AG08395 (cell line): ENCODE measurements around the gene BTBD16.

Experiments
- DNase-seq: peaks from one replicate; pipeline ENCODE4 v3.0.0; 2012; ENCODE audit warnings: mixed read lengths, low spot score

The BTBD16 gene

DNA sequence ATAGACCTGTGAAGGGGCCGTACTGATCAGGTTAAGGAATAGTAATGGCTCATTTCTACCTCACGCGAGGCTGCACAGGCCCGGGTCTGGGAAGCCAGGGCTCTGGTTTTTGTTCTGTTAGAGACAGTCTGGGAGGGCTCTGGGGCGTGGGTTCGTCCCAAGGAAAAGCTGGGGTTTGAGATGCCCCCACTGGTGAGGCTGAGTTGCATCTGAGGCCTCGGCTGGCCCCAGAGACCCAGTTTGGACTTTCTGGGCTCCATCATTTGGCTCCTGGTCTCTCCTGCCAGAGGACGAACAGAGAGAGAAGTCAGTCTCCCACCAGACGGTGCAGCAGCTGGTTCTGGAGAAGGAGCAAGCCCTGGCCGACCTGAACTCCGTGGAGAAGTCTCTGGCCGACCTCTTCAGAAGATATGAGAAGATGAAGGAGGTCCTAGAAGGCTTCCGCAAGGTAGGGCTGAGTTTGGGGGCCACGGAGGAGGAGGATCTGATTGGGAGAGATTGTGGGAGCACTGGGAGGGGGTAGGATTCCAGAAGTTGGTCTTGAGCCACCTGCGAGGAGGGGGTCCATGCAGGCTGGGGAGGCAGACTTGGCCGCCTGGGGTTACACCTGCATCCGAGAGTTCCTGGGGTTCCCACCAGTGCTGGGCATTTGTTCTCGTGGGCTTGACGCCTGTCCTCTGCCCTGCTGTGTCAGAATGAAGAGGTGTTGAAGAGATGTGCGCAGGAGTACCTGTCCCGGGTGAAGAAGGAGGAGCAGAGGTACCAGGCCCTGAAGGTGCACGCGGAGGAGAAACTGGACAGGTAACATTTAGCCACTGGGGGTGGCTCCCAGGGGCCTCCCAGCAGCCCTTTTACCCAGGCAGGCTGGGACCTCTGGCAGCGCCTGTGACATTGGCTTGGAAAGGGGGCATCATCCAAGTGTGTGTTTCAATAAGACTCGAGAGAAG lies 22.5 kb upstream of the BTBD16 start:
- DNase-seq, result no peak

DNA sequence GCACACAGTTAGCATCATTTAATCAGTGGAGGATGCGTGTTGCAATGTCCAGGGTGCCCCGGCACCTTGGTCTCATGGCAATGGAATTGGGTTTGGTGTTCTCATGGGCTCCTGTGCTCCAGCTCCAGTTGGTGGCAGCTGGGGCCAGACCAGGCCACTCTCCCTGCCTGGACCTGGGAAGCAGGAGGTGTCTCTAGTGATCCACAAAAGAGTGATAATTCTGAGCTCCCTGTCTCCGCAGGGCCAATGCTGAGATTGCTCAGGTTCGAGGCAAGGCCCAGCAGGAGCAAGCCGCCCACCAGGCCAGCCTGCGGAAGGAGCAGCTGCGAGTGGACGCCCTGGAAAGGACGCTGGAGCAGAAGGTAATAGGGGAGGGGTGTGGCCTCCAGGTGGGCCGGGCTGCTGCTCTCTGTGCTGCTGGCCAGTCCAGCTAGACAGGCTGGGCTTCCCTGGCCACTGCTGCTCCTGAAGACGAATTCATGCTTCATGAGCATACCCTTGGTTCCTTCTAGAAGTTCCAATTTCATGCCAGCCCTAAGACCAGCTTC lies 21.7 kb upstream of the BTBD16 start:
- DNase-seq, result no peak

DNA sequence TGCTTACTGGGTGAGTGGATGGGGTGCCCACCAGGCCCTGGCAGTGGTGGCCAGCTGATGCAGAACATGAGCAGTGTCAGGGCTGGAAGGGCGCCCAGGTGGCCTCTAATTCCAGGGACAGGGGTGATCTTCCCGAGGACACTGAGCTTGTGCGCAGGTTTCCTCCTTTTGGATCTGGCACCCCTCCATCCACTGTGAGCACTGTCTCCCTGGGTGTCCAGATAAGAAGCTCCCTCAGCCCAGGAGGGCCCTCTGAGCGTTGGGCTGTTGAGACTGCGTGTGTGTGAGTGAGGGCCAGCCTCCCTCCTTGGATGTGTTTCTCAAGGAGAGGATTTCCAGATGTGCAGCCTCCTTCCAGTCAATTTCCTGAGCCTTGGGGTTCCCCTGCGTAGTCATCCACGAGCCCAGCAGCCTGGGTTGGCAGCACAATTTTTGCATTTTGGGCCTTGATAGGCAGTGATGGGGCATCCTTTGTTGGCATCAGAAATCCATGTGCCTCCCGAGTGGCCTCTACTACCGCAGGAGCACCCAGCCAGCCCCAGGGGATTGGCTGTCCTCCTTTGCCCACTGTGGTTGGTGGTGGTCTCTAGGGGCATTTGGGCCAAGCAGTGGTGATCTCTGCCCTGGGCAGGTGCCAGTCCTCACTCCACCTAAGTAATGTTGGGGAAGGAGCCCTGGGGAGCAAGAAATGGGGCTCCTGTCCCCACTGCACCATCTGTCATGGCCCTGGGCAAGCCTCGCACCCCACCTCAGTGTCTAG lies 20.9 kb upstream of the BTBD16 start:
- no peak for DNase-seq

DNA sequence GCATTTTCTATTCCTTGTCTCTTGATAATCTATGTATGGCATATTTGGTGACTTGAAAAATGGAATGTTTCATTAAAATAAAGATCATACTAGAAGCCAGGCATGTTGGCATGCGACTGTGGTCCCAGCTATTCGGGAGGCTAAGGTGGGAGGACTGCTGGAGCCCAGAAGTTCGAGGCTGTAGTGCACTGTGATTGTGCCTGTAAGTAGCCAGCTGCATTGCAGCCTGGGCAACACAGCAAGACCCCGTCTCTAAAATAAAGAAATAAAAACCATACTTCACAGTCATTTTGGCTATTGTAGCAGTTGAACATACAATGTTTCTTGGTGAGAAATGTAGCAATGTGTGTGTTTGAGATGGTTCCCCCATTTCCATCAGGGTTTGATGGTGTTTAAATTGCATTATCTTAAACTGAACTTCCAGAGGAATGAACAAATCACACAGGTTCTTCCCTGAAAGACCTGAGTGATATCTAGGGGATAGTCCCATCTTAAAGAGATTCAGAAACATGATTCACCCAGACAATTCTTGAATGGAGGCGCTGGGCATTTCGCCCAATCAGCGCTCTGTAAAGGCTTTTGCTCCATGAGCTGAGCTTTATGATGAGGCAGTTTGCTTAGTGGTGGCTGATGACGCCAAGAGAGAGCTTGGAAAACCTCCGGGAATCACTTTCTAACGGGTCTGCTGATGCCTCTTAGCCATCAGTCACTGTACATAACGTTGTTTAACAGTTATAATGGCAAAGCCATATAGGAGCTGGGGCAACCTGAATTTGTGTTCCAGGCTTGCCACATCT lies 19.4 kb upstream of the BTBD16 start:
- no peak for DNase-seq

DNA sequence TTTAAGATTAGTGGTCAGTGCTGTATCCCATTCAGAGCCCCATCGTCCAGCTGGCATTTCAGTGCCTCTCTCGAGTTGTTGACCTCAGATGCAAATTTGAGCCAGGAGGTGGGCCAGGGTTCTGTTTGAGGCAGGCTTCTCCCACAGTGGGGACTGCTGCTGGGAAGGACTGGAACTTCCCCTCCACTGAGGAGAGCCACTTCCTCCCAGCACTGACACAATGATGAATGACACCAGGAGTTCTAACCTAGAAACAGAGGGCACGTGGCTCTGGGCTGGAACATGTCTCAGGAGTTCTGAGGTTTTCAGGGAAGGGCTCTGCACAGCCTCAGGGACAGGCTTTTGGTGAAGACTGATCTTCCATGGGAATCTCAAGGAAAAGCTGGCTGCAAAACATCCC lies 18.3 kb upstream of the BTBD16 start:
- DNase-seq, result no peak

DNA sequence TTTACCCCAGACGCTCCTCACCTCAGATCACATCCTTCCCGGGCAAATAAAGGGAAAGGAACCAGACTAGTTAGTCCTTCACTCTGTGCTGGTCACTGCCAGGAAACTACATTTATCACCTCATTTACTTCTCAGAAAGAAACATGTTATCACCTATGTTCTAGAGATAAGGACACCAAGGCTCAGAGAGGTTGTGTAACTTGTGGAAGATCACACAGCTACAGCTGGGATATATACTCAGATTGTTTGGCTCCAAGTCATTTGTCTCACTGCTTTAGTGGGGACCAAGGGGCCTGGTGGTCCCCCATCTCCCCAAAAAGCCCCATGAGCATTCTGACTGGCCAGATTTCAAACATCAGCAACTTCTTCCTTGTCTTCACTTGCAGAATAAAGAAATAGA lies 17.5 kb upstream of the BTBD16 start:
- DNase-seq, result no peak

DNA sequence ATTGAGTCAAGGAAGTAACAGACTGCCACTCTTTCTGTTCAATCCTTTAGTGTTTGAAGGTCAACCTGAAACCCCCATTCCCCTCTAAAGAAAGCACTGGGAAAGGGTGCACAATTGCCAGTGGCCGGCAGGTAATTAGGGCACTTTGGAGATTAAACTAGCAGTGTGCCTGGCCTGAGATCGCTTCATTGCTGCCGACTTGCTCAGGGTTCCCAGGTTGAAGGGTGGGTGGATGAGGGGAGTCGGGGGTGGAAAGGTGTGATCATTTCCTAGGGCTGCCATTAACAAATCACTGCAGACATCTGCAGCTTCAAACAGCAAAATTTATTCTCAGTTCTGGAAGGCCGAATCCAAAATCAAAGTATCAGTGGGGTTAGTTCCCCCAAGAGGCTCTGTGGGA lies 16.3 kb upstream of the BTBD16 start:
- DNase-seq, result no peak

DNA sequence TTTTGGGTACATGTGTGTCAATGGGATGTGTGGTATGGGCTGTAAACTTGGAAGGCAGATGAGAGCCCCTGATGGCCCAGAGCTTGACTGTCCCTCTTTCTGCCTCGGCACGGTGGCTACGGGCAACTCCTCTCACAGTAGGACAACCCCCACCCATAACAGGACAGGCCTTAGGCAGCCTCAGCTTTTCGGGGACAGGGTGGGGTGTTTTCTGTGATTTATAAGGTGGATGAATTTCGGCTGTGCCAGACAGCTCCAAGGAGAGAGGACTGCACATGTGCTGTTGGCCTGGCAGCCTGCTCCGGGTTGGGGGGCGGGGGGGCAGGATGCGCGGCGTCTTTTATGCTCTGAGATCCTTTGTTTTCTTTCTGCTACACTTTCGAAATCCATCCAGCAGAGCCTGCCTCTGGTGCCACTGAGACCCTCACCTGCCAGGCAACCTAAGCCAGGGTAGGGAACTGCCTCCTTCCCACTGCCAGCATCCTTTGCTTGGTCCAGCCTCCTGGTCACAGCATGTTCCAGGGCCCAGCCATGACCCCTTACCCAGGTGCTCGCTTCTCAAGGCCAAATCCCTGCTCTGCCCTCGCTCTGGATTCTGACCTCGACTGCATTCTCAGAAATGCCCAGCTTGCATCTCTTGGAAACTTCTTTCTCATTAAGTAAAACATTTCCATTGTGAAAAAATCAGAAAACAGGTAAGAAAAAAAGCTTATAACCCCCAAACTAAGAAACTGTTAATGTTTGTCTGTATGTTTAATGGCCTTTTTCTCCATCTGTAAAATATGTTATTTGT lies 15.4 kb upstream of the BTBD16 start:
- DNase-seq, result no peak

DNA sequence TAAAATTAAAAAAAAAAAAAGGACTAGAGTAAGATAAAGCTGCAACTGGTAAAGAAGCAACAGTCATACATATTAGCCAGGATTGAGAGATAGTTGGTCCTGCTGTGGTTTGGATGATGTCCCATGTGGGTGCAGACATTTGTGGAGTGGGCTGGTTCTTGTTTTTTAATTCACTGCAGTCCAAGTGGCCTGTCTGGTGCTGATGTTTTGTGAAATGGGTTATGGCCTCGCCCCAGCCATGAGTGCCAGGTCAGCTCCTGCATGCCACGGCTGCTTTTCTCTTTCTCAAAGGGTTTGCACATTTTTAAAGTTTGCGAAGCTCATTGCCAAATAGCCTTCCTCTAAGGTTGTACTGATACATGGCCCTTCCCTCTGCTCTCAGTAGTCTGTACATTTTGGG lies 14.1 kb upstream of the BTBD16 start:
- no peak for DNase-seq

DNA sequence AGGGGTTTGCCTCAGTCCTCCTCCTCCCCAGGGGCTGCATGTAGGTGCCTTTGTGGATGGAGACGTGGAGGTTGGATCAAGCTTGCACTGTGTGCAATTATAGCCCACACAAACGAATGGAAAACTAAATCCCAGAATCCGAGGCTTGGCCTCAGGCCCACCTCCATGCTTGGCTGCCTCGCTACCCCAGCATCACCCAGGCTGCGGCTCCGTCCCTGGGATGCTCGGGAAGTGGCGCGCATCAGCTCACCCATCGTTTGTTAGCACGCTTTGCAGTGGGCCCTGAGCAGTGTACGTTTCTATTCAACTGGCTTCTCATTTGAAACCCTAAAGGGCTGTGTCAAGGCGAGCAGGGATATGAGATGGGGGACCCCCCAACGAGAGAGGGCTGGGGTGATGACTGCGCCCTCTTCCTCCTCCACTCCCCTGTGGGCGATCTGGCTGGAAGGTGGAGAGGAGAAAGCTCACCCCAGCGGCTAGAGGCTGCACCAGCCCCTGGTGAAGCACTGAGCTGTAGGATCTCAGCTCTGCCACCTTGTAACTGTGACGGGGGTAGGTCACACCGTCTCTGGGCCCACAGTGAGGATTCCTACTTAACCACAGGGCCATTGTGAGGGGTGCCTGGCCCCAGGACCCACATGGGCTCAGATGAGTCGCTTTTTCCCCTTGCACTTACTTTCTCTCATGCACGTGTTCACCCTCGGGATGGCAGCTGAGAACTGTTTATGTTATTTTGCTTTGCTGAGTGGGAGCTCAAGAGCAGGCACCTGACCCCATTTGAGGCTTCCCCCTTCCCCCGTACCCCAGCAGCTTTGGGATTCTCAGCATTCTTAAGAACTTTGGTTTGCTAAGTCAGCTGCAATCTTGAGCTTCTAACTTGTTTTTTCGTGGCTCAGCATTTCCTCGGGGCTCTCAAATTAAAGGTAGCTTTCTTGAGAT lies 12.7 kb upstream of the BTBD16 start:
- DNase-seq, result no peak

DNA sequence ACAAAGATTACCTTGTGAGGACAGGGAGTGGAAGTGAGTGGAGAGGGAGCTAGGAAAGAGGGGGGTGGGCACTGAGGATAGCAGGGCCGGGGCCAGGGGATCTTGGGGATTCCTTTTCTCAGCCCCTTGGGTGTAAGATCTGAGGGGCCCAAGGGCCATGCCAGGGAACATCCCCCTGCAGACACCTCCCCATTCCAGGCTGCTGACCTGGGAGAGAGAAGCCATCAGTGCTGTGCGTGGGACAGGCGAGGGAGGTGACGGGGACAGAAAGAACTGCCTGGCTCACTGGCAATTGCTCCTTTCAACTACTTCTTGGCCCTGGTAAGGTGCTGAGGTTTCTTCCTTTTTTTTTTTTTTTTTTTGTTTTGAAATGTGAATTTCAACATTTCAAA lies 12.0 kb upstream of the BTBD16 start:
- no peak for DNase-seq

DNA sequence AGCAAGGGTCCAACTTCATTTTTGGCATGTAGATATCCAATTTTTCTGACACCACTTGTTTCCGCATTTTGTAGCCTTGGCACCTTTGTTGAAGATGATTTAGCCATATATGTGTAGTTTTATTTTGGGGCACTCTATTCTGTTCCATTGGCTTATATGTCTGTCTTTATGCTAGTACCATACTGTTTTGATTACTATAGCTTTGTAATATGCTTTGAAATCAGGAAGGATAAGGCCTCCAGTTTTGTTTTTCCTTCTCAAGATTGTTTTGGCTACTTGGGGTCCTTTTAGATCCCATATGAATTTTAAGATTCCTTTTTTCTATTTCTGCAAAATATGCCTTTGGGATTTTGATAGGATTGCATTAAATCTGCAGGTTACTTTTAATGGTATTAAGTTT lies 9.5 kb upstream of the BTBD16 start:
- no peak for DNase-seq

DNA sequence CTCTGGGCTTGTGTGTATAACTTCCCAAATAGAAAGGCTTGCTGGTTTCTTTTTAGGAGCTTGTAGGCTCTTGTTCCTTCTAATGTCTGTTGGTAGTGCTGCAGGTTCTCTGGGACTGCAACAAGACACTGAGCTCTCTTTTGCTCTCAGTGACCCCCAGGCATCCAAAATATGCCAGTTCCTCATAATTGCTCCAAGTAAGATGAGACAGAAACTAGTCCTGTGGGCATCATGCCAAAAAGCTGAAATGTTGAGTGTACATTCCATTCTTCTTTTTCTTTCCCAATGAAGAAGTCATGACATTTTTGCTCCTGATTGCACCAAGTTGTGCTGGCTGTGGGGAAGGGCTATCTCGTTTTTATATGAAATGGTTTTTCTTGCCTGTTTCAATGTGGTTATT lies 7.1 kb upstream of the BTBD16 start:
- peak; percentile 78 for DNase-seq

DNA sequence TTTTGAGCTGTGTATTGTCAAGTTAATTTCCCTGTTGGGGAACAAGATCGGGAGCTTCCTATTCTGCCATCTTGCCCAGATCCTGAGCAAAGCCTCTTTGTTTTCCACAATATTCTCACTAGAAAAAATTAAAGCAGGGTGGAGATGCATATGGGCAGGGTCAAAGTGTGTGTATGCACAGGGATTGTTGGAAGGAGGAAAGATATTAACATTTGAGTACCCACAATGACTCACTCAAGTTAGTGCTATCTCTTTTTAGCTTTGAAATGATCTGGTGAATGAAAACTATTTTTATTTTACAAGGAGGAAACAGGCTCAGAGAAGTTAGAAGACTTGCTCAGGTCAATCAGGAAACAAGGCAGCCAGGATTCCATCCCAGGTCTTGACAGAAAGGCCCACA lies 6.7 kb upstream of the BTBD16 start:
- no peak for DNase-seq

DNA sequence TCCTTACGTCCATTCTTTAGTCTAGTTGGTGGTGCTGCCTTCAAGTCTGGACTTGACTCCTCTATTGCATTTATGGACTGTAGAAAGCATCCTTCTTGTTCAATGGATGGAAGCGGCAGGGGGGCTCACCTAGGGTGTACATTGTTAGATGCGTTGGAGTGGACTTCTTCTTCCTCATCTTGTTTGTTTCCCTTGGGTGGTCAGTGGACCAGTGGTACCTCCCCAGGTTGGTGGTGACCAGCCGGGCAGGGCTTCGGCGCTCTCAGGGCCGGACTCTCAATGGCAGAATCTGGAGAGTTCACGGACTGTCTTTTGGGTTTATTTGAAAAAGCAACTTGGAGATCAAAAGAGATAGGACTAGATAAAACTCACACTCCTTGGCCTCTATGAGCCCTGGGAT lies 6.2 kb upstream of the BTBD16 start:
- no peak for DNase-seq

DNA sequence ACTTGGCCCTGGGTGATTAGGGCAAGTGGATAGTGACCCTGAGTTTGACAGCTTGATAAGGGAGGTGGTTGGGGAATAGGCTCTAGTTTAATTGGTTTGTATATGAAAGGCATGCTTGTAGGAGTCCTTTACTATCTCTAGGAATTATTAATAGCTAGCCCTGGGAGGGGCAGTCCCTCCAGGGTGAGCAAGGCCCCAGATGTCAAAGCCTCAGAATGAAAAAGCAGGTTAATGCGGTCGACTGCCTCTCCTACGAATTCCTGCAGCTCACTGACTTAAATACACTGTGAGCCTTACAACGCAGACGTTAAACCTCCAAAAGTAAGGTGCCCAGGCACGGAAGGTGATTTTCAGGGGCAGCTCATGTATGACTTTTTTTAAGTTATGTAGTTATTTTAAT lies 5.2 kb upstream of the BTBD16 start:
- no peak for DNase-seq

DNA sequence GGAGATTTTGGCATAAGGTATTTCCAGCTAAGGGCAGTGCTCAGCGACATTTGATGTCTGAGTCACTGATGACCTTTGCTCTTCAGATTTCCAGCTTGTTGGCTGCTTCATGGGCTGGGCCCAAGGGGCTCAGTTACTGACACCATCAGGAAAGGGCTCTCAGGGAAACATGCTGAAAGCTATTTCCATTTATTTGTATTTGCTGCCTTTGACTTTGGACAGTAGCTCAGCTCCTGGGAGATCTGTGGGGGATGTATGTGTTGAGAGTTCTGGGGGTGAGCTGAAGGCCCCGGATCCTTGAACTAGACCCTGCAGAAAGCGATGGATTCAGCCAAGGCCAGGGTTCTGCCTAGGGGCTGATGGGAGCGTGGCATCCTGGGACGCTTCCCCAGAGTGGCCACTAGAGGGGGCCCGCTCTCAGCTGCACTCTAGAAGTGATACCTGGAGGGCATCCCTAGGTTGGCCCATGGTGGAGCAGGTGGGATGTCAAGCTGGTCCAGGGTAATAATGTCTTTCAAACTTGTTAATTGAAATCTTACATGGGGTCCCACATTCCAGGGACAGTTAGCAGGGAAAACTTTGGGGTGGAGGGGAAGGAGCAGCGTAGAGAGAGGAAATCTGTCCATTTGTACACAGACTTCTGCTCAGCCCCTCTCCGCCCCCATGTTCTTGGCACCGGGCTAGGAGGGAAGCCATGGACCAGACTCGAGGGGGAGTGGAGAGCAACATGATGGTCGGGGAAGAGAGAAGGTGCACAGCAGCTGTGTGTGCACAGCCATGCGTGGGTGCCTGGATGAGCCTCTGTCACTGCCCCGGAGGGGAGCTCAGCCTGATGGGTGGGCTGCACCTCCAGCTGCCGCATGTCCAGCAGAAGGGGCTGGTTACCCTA lies 3.0 kb upstream of the BTBD16 start:
- DNase-seq, result peak; percentile 80

DNA sequence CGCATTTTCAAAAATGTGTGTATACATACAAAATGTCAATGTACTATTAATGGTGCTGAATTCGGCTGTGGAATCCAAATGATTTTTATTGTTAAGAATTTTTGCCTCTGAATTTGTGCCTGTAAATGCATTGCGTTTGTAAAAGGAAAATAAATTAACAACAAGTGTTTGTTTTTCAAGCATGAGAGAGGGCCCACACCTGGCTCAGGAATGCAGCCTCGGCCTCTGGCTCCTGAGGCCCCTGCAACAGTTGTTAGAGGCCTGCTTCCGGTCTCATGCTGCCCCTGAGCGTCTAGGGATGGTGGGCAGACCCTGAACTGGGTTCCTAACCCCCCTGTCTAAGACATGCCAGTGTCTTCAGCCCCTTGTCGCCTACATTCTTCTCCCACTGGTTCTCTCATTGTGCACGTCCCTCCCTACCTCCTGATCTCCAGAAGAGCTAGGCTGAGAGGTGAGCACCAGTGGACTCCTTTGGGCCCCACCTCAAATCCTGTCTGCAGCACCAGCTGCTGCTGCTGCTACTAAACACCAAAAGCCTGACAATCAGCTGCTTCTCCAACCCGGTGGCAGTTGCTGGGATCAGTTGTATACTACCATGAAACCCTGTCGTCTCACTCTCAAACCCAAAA lies 1.9 kb upstream of the BTBD16 start:
- DNase-seq, result no peak
